Measurements from ENCODE around the gene GADD45GIP1.

- no peak for TF ChIP-seq REST (IDR thresholded peaks at IDR 0.05; ENCODE audit: insufficient read depth in 1 of 2, low read depth in 2 of 2, low read length in 1 of 2)
- TF ChIP-seq CTCF (IDR thresholded peaks at IDR 0.05) = no peak
Observed at GRCh38 chr19:12959481-12959880, 2.5 kb upstream of the GADD45GIP1 start.

Measured in Panc1 (cell line).